HG03280 (cell line): Measurements from ENCODE around the gene NPDC1.
A peak's percentile ranks its signal among the peaks of the same experiment; 100 is the strongest.

Experiments
- ATAC-seq: cut with Tn5 transposase; IDR thresholded peaks from one replicate; pipeline ENCODE4 v1.9.1; 2021; ENCODE audit warnings: mild to moderate bottlenecking, moderate library complexity; ENCODE audit not compliant: unreplicated experiment

NPDC1 gene

GRCh38 chr9:136996361-136997292 is 49.4 kb downstream of the NPDC1 start, which contains the start of gene CLIC3:
Gene CLIC3, minus strand, starts transcription at chr9:136996568. Its CDS starts 25 bp downstream, at chr9:136996543.
- no peak for ATAC-seq

GRCh38 chr9:136995772-136996311 is 50.1 kb downstream of the NPDC1 start:
- ATAC-seq: no peak

DNA sequence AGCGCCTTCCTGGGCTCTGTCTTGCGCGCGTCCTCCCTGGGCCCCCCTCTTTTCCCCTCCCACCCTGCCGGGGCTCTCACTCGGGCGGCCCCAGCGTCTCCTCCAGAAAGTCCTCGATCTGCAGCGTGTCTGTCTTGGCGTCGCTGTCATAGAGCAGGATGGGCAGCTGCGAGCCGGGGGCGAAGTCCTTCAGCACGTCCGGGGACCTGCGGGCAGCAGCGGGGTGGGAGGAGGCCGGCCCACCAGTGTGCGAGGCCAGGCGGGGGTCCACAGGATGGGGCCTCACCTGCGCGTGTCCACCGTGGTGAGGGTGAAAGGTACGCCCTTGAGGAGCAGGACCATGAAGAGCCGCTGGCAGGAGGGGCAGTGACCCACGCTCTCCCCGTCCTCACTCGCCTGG is 50.6 kb downstream of the NPDC1 start:
- no peak for ATAC-seq

- no peak for ATAC-seq
Observed at GRCh38 chr9:136994888-136995230, 51.1 kb downstream of the NPDC1 start.

GRCh38 chr9:136994180-136994887 is 51.6 kb downstream of the NPDC1 start:
- ATAC-seq: no peak

GRCh38 chr9:136992819-136993369 is 53.1 kb downstream of the NPDC1 start:
- ATAC-seq: no peak

DNA sequence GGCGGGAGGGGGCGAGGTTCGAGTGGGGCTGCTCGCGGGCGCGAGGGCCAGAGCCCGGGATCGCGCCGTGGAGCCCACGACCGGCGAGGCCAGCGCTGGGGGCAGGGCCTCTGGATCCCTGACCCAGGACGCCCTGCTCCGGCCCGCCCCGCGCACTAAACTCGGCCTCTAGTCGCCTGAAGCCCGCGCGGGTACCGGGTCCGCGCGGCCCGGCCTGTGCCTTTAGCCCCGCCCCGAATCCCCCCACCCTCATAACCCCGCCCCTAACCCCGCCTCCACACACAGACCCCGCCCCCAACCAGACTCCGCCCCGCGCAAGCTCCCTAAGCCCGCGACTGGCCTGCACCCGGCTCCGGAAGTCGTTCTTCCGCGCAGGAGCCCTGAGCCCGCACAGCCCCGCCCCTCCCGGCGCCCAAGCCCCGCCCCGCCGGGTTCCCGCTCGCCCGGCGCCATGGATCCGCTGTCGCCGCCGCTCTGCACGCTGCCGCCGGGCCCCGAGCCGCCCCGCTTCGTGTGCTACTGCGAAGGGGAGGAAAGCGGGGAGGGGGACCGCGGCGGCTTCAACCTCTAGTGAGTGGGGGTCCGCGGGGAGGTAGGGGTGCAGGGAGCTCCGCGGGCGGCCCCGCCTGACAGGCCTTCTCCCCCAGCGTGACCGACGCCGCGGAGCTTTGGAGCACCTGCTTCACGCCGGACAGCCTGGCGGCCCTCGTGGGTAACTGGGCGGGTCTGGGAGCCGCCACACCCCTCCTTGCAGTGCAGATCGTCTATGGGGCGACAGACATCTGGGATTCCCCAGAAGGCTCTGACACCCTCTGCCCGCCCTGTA is 53.8 kb downstream of the NPDC1 start, which contains the start of gene PAXX:
Gene PAXX (plus strand): TSS at position 430 of the 826 bp plus-strand sequence. CDS start 22 bp downstream, at position 452.
- peak; percentile 84 for ATAC-seq

DNA sequence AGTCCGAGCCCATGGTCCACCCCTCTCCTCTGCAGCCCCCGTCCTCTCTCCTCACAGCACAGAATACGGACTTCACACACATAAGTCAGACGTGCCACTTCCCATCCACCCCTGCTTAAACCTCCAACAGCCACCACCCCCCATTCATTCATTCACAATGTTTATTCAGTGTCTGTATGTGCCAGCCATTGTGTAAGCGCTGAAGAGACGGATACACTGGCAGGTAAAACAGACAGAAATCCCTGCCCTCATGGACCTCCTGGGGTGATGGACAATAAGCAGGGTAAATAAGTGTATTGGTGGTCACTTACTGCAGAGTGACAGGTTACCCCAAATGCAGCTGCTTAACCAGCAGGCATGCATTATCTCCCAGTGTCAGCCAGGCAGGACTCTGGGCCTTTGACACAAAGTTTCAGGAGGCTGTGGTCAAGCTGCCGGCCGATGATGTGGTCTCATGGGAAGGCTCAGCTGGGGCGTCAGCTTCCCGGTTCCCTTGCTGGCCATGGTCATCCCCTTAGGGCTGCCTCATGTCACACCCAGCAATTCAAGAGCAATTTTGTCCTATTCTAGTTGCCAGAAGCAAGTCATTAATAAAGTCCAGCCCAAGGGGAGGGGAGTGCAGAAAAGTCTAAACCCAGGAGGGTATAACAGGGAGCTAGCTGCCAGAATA is 55.6 kb downstream of the NPDC1 start:
- no peak for ATAC-seq
